SH-SY5Y (cell line): Measurements from ENCODE around the gene CEBPA.

Source experiments
- GATA2 ChIP-seq: IDR thresholded peaks from 2 replicates; pipeline ENCODE4 v1.6.1; 2011; ENCODE audit warnings: mild to moderate bottlenecking, low read depth, low read length
- GATA3 ChIP-seq: IDR thresholded peaks from 2 replicates; pipeline ENCODE4 v1.6.1; 2011; ENCODE audit warnings: low read depth, mild to moderate bottlenecking, low read length, moderate library complexity

GRCh38 chr19:33349319-33350289, 47.3 kb upstream of the CEBPA start:
- TF ChIP-seq GATA3 (no peak), GATA2 (no peak)
